NOMO-1 treated with DMSO at 0.1 percent for 48 hours (cell line): ENCODE data around the gene PCSK4.
"Not testable (repeated sequence)": the region's sequence is repeated elsewhere in the genome, so short reads cannot be mapped to it uniquely, and the experiment has no call there.

Experiments used
- DNase-seq: peaks from one replicate; lab custom pipeline; 2025; ENCODE audit not compliant: unreplicated experiment; lab: John Stamatoyannopoulos, UW

PCSK4 gene

DNA sequence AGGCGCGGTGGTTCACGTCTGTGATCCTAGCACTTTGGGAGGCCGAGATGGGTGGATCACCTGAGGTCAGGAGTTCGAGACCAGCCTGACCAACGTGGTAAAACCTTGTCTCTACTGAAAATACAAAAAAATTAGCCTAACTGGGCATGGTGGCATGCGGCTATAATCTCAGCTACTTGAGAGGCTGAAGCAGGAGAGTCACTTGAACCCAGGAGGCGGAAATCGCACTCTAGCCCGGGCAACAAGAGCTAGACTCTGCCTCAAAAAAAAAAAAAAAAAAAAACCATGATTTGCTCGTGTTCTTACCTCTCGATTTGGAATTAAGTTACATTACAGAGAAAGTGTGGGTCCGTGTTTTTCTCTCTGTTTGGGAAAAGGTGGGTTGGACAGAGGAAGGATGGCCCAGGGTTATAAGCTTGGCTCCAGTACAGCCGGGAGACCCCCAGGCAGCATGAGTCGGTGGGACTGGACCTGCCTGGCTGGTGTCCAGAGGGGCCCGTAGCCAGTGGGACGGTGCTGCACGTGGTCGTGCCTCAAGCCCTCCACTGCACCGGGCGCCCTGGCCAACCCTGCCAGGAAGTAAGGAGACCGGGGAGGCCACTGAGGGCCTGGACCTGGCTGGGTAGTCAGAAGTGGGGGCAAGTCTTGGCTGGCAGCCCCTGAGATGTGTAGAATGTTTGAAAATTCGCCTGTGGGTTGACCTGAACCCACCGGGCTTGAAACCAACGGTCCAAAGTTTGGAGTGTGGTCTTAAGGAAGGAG lies 48.3 kb downstream of the PCSK4 start:
- DNase-seq: no peak

DNA sequence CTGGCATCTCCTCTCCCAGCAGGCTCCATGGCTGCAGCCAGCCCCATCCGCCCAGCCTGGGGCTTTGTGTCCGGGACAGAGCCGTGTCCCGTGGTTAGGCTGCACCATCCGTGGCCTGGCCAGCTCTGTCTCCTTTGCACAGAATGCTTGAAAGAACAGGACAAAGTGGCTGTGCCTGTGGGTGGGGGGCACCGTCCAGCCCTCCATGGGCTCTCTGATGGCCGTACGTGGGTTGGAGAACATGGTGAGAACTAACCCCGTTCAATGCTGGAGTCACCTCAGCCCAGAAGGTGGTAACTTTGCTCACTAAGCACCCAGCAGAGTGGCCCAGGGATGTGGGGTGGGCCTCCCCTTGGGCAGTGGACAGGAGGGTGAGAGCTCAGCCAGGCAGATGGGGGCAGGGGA lies 49.1 kb downstream of the PCSK4 start:
- no peak for DNase-seq

DNA sequence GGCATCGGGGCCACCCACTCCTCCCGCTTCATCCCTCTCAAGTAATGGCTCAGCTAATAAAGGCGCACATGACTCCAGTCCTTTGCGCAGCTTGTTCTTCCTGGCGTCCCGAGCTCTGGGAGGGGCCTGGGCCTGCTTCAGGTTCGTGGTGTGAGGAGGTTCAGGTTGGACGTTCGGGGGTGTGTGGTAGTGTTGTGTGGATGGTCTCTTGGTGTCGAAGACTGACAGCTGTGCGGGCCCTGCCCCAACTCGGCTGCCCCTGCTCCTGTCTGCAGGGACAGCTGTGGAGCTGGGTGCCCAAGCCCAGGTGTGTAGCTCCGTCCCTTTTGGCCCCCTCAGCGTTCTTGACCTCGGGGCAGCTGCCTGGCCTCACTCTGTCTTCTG lies 49.7 kb downstream of the PCSK4 start:
- no peak for DNase-seq

DNA sequence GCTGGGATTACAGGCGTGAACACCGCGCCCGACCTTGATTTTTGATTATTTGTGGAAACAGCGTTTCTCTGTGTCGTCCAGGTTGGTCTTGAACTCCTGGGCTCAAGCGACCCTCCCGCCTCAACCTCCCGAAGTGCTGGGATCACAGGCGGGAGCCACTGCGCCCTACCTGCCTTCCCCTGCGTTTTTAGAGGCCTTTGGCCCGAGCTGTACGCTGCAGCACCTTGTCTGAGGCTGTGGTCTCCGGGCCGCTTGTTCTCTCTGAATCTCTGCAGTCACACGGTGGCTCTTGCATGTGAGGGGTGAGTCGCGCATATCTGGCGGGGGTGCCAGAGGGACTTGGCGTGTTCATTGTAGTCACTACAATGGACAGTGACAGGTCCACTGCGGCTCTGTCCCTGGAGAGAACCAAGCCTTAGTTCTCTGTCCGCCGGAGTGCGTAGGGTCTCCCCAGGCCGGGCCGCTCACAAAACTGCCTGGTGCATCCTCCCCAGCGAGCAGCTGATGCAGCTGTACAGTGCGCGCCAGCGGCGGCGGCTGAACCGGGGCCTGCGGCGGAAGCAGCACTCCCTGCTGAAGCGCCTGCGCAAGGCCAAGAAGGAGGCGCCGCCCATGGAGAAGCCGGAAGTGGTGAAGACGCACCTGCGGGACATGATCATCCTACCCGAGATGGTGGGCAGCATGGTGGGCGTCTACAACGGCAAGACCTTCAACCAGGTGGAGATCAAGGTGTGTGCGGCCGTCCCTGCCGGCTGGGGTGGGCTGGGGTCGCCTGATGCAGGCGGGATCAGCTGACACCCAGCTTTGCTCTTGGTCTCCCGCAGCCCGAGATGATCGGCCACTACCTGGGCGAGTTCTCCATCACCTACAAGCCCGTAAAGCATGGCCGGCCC lies 50.4 kb downstream of the PCSK4 start:
- not testable (repeated sequence) for DNase-seq

DNA sequence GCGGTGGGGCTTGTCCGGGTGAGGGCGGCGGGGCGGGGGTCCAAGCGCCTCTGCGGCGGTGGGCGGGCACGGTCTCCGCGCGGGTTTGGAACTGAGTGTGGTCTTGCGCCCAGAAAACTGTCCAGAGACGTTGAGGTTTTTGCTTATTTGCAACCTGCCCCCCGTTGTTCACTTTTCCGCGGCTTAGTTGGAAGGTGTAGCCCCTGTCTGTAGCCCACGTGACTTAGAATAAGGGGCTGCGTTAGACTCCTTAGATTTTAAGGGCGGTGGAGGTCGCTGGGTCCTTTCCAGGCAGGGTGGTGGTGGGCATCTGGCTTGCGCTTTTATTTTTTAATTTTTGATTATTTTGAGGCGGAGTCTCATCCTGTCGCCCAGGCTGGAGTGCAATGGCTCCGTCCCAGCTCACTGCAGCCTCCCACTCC lies 51.2 kb downstream of the PCSK4 start:
- DNase-seq: no peak

- peak; percentile 84 for DNase-seq
These were observed 51.9 kb downstream of the PCSK4 start, which contains the start of gene RPS15 for GRCh38 chr19:1438035-1438932. Gene RPS15, plus strand, starts transcription at chr19:1438396. Its CDS starts 30 bp downstream, at chr19:1438426.

- DNase-seq: no peak
These were observed 52.5 kb downstream of the PCSK4 start for GRCh38 chr19:1437609-1438008.

DNA sequence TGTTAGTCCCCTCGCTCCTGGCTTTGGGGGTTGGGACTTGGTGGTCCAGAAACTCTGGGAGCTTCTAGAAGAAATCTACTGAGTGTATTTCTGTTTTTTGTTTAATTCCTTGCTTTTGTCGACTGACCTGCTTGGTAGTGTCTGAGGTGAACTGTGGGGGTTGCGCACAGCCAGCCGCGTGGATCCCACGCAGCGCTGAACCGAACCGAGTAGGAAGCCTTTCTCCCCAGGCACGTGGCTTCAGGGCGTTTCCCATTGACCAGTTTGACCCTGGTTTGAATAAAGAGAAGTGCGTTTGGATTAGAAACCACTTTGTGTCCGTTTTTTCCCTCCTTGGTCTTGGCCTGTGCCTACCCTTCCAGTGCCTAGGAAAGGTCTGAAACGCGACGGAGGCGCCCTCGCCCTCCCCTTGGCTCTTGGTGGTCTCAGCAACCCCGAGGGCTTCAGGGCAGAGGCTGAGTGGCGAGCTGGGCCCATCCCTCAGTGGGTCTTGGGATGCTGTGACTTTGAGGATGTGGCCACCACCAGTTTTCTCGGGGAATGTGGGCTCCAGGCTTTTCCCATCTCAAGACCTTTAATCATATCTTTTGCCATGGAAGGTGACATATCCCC lies 54.7 kb downstream of the PCSK4 start:
- no peak for DNase-seq

DNA sequence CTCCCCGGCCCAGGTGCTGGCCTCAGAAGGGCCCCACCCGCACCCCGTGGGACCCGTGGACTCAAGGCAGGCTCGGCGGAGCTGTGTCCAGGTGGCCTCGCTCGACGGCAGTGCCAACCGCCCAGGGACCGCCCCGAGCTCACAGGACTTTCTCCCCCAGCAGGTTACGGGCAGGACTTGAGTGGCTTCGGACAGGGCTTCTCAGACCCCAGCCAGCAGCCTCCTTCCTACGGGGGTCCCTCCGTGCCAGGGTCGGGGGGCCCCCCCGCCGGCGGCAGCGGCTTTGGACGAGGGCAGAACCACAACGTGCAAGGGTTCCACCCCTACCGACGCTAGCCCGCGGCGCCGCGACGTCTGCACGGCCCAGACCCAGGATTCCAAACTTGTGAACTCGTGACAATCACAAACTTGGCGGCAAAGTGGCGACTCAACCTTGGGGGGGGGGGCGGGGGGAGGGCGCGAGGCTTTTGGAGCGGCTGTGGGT lies 55.5 kb downstream of the PCSK4 start:
- no peak for DNase-seq

- no peak for DNase-seq
These were observed 56.1 kb downstream of the PCSK4 start for GRCh38 chr19:1434040-1434366.

DNA sequence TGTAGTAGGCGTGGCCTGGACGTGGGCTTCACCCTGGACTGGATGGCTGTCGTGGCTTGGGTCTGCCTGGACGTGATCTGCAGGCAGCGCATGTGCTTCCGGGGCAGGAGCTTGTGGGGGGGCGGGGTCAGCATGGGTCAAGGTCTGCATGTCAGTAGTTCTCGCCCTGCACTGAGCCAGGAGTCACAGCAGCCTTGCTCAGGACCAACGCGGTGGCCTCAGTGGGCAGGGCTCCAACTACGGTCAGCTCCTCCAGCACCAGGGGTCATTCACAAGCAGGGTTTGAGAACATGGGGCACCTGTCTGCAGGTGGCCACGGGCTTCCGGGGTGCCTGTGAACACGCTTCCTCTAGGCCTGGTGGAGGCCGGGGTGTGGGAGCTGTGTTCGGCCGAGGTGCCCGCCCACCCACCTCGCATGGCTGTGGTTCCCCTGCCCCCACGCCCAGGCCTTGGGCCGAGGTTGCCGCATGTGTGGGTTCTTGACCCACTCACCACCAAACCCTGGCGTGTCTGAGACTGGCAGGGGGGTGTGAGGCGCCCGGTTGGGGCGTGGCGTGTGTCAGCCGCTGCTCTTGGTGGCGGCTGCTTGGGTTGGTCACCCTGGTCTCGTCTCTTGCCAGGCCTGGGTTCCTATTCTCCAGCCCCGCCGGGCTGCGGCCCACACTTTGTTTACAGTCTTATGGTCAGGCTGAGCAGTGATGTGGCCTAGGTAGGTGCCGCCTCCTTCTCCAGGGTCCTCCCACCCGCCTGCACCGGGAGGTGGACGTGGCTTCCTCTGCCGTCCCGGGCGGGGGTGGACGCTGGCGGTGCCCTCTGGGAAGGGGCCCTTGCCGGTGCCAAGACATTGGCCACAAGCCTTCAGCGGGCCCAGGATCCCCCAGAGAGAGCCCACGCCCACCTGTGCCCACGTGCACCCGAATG lies 56.8 kb downstream of the PCSK4 start:
- no peak for DNase-seq

GRCh38 chr19:1432507-1432887 lies 57.7 kb downstream of the PCSK4 start:
- no peak for DNase-seq

GRCh38 chr19:1431759-1432506 lies 58.2 kb downstream of the PCSK4 start:
- DNase-seq: no peak
